Measurements from ENCODE around the gene MAMDC4. TPM values are rescaled to one million over a fixed set of nuclear protein-coding genes. Genes with fewer than 3 reads are reported as not detected.
A peak's percentile ranks its signal among the peaks of the same experiment; 100 is the strongest.

The MAMDC4 gene
- total and polyA plus RNA-seq, 2 of the 13 experiments (the other 11 are each of a cell fraction or from before 2014, with no cell fraction given), result 6.0 to 6.8 TPM

DNA sequence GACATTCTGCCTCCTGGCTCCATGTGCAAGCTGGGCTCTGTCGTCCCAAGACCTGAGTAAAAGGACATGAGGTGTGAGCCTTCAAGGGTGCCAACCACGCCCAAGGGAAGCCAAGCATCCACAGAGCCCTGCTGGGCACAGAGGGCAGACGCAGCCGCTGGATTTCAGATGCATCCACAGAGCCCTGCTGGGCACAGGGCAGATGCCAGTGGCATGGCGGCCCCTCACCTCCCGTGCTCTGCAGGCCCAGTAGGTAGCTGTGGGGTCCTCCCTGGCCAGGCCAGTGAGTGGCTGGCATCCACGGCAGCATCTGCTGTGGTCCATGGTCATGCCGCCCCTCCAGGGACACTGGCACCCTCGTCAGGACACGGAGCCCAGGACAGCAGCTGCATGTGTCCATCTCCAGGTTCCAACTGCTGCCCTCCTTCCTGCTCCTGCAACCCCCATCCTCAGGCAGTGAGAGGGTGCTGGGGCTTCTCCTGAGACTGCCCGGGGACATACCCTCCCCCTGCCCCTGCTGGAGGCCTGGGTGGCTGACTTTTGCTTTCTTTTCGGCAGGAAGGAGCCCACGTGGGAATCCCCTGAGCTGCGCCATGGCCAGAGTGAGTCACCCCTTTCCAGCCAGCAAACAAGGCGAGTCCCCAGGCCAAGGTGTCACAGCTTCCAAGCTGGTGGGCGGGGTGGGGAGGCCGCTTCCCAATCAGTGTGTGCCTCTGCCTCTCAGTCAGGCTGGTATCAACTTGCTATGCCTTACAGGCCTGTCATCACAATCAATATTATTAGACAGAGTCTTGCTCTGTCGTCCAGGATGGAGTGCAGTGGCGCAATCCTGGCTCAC is 30.2 kb downstream of the MAMDC4 start (continued):
- TF ChIP-seq, protein P1, sequence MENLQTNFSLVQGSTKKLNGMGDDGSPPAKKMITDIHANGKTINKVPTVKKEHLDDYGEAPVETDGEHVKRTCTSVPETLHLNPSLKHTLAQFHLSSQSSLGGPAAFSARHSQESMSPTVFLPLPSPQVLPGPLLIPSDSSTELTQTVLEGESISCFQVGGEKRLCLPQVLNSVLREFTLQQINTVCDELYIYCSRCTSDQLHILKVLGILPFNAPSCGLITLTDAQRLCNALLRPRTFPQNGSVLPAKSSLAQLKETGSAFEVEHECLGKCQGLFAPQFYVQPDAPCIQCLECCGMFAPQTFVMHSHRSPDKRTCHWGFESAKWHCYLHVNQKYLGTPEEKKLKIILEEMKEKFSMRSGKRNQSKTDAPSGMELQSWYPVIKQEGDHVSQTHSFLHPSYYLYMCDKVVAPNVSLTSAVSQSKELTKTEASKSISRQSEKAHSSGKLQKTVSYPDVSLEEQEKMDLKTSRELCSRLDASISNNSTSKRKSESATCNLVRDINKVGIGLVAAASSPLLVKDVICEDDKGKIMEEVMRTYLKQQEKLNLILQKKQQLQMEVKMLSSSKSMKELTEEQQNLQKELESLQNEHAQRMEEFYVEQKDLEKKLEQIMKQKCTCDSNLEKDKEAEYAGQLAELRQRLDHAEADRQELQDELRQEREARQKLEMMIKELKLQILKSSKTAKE (CRISPR knock-in tag; IDR thresholded peaks at IDR 0.05; ENCODE audit: borderline replicate concordance), result peak; percentile 84
- no peak for TF ChIP-seq ZNF703 (CRISPR knock-in tag; IDR thresholded peaks at IDR 0.05; ENCODE audit: borderline replicate concordance)
- TF ChIP-seq, protein P2, sequence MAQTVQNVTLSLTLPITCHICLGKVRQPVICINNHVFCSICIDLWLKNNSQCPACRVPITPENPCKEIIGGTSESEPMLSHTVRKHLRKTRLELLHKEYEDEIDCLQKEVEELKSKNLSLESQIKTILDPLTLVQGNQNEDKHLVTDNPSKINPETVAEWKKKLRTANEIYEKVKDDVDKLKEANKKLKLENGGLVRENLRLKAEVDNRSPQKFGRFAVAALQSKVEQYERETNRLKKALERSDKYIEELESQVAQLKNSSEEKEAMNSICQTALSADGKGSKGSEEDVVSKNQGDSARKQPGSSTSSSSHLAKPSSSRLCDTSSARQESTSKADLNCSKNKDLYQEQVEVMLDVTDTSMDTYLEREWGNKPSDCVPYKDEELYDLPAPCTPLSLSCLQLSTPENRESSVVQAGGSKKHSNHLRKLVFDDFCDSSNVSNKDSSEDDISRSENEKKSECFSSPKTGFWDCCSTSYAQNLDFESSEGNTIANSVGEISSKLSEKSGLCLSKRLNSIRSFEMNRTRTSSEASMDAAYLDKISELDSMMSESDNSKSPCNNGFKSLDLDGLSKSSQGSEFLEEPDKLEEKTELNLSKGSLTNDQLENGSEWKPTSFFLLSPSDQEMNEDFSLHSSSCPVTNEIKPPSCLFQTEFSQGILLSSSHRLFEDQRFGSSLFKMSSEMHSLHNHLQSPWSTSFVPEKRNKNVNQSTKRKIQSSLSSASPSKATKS (CRISPR knock-in tag; IDR thresholded peaks at IDR 0.05), result no peak
- TF ChIP-seq MYC (CRISPR knock-in tag; IDR thresholded peaks at IDR 0.05; ENCODE audit: borderline replicate concordance), result peak; percentile 79
- TF ChIP-seq SNAPC5 (CRISPR knock-in tag; IDR thresholded peaks at IDR 0.05; ENCODE audit: borderline replicate concordance), result no peak
- no peak for TF ChIP-seq AHR (CRISPR knock-in tag; IDR thresholded peaks at IDR 0.05)
- TF ChIP-seq JUN (CRISPR knock-in tag; IDR thresholded peaks at IDR 0.05), result peak; percentile 93
- TF ChIP-seq ZNF234 (CRISPR knock-in tag; conservative IDR thresholded peaks at IDR 0.05), result no peak
- peak; percentile 75 for TF ChIP-seq KMT2A (CRISPR knock-in tag; IDR thresholded peaks at IDR 0.05)
- no peak for TF ChIP-seq SOX13 (IDR thresholded peaks at IDR 0.05)
- peak in 1 of 2 experiments; percentile 61; a peak in 1 of 4 replicates for TF ChIP-seq SOX13 (CRISPR knock-in tag; conservative IDR thresholded peaks at IDR 0.05 in 1 of 2, IDR thresholded peaks at IDR 0.05 in 1 of 2)
- no peak for TF ChIP-seq ETV6 (CRISPR knock-in tag; conservative IDR thresholded peaks at IDR 0.05)
- TF ChIP-seq CHD4 (IDR thresholded peaks at IDR 0.05; ENCODE audit: borderline replicate concordance, low read length), result peak; percentile 38; the same call in 1 of the 2 replicates
- no peak for TF ChIP-seq WIZ (CRISPR knock-in tag; IDR thresholded peaks at IDR 0.05)
- TF ChIP-seq NR2F6 (IDR thresholded peaks at IDR 0.05), result no peak
- peak; percentile 72; the same call in 1 of the 2 replicates for TF ChIP-seq NR2F6 (CRISPR knock-in tag; IDR thresholded peaks at IDR 0.05)
- TF ChIP-seq ARID5B (CRISPR knock-in tag; IDR thresholded peaks at IDR 0.05), result peak; percentile 84
- TF ChIP-seq, protein P3, sequence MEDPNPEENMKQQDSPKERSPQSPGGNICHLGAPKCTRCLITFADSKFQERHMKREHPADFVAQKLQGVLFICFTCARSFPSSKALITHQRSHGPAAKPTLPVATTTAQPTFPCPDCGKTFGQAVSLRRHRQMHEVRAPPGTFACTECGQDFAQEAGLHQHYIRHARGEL (CRISPR knock-in tag; IDR thresholded peaks at IDR 0.05), result no peak
- TF ChIP-seq CENPX (CRISPR knock-in tag; IDR thresholded peaks at IDR 0.05), result no peak
- TF ChIP-seq ZNF614 (CRISPR knock-in tag; IDR thresholded peaks at IDR 0.05; ENCODE audit: borderline replicate concordance), result peak; percentile 83
